HepG2 (cell line): ENCODE results near the gene ITGAV. TPM values are rescaled to one million over a fixed set of nuclear protein-coding genes. Genes with fewer than 3 reads are reported as not detected.

Experiments used
- AFF4 ChIP-seq: sonication (generic); formaldehyde crosslinking; IDR thresholded peaks from 2 replicates; pipeline ENCODE4 v1.4.0; 2020; ENCODE audit warnings: missing genetic modification reagents
- ATF5 ChIP-seq: sonication (generic); formaldehyde crosslinking; IDR thresholded peaks from 2 replicates; pipeline ENCODE4 v1.4.0; 2020; ENCODE audit warnings: mild to moderate bottlenecking, low read depth, missing genetic modification reagents
- FOSL1 ChIP-seq: sonication (generic); formaldehyde crosslinking; IDR thresholded peaks from 2 replicates; pipeline ENCODE4 v1.9.0; 2021; ENCODE audit warnings: missing genetic modification reagents, borderline replicate concordance
- NFATC3 ChIP-seq: sonication (generic); formaldehyde crosslinking; IDR thresholded peaks from 2 replicates; pipeline ENCODE4 v1.5.1; 2020; ENCODE audit warnings: mild to moderate bottlenecking, missing genetic modification reagents
- NR2F6 ChIP-seq, 2 experiments: IDR thresholded peaks; 2 replicates each; pipeline ENCODE4 v1.6.1; 2016; ENCODE audit warnings: antibody characterized with exemption in 1 of 2, mild to moderate bottlenecking in 1 of 2
- PHF21A ChIP-seq: sonication (generic); formaldehyde crosslinking; IDR thresholded peaks from 2 replicates; pipeline ENCODE4 v1.5.0; 2020; ENCODE audit warnings: mild to moderate bottlenecking, missing genetic modification reagents
- SYNCRIP ChIP-seq: fragments of 200-400 bp; formaldehyde crosslinking; IDR thresholded peaks from 2 replicates; pipeline ENCODE4 v1.6.1; 2018; ENCODE audit warnings: mild to moderate bottlenecking, low read depth, low read length; ENCODE audit not compliant: insufficient read depth
- TSC22D2 ChIP-seq: sonication (generic); formaldehyde crosslinking; IDR thresholded peaks from 2 replicates; pipeline ENCODE4 v1.5.1; 2020; ENCODE audit warnings: missing genetic modification reagents, mild to moderate bottlenecking, borderline replicate concordance
- YY1 ChIP-seq: IDR thresholded peaks from 2 replicates; pipeline ENCODE4 v1.6.1; 2011; ENCODE audit warnings: low read length, low read depth, moderate library complexity, mild to moderate bottlenecking; ENCODE audit not compliant: insufficient read depth, insufficient replicate concordance
- ZBTB40 ChIP-seq, 2 experiments: fragments of 450-650 bp in 1 of 2; sonication (generic) in 1 of 2; formaldehyde crosslinking in 1 of 2; IDR thresholded peaks; 2 replicates each; pipeline versions ENCODE4 v1.6.1 to v1.8.0; 2016 to 2022; ENCODE audit warnings: antibody characterized with exemption in 1 of 2, mild to moderate bottlenecking in 1 of 2, missing genetic modification reagents in 1 of 2
- ZFX ChIP-seq: sonication (generic); formaldehyde crosslinking; IDR thresholded peaks from 2 replicates; pipeline ENCODE4 v1.4.0; 2020; ENCODE audit warnings: mild to moderate bottlenecking, low read depth, missing genetic modification reagents, moderate library complexity
- ZNF274 ChIP-seq: sonication (generic); formaldehyde crosslinking; IDR thresholded peaks from 2 replicates; pipeline ENCODE4 v1.5.1; 2020; ENCODE audit warnings: mild to moderate bottlenecking, missing genetic modification reagents
- ZNF292 ChIP-seq: sonication (generic); formaldehyde crosslinking; IDR thresholded peaks from 2 replicates; pipeline ENCODE4 v1.8.1; 2022; ENCODE audit warnings: mild to moderate bottlenecking, low read depth, missing genetic modification reagents, borderline replicate concordance
- ZNF441 ChIP-seq: sonication (generic); formaldehyde crosslinking; IDR thresholded peaks from 2 replicates; pipeline ENCODE4 v1.7.0; 2021; ENCODE audit warnings: missing genetic modification reagents, borderline replicate concordance
- ZNF446 ChIP-seq: sonication (generic); formaldehyde crosslinking; IDR thresholded peaks from 2 replicates; pipeline ENCODE4 v1.5.0; 2020; ENCODE audit warnings: mild to moderate bottlenecking, missing genetic modification reagents
- ZNF530 ChIP-seq: sonication (generic); formaldehyde crosslinking; IDR thresholded peaks from 2 replicates; pipeline ENCODE4 v1.5.0; 2020; ENCODE audit warnings: low read depth, mild to moderate bottlenecking, missing genetic modification reagents
- polyA plus RNA-seq, 8 experiments: library from polyadenylated mRNA; depleted of rRNA in 3 of 8; stranded (reverse) in 7 of 8; unstranded in 1 of 8; fragments of >200 nt; fragmentation: Illumina TruSeq in 4 of 8; extraction: Trizol in 4 of 8; gene quantifications; 2 replicates each; pipeline versions ENCODE4 v1.2.1 to v1.2.3, GENCODE V29; 2011 to 2016; ENCODE audit warnings: low read depth in 4 of 8, missing spikeins in 1 of 8, mixed read lengths in 1 of 8; ENCODE audit not compliant: insufficient read depth in 1 of 8
- total RNA-seq, 5 experiments: library from RNA; depleted of rRNA; stranded (reverse); fragments of >200 nt; fragmentation: Illumina TruSeq; extraction: Trizol; gene quantifications; 2 replicates each; pipeline ENCODE4 v1.2.3, GENCODE V29; 2016; ENCODE audit warnings: low read depth in 1 of 5

Gene ITGAV
- total and polyA plus RNA-seq, 2 of the 13 experiments (the other 11 are each of a cell fraction or from before 2014, with no cell fraction given) = 59.1 to 60.4 TPM

GRCh38 chr2:186575302-186575701 lies 14.6 kb upstream of the ITGAV start (continued):
- no peak for TF ChIP-seq NR2F6 (IDR thresholded peaks at IDR 0.05)
- TF ChIP-seq NR2F6 (CRISPR knock-in tag; IDR thresholded peaks at IDR 0.05) = no peak
- TF ChIP-seq SYNCRIP = no peak
- no peak for TF ChIP-seq ZNF441 (CRISPR knock-in tag)
- no peak for TF ChIP-seq ZNF530
- TF ChIP-seq YY1 = no peak
- no peak for TF ChIP-seq ZNF446 (CRISPR knock-in tag)
- TF ChIP-seq ZFX = no peak
- no peak for TF ChIP-seq ATF5 (CRISPR knock-in tag)
- peak; percentile 61; the same call in 1 of the 2 replicates for TF ChIP-seq PHF21A (CRISPR knock-in tag)
- no peak for TF ChIP-seq ZNF292
- no peak for TF ChIP-seq NFATC3 (CRISPR knock-in tag)
- TF ChIP-seq ZBTB40 (IDR thresholded peaks at IDR 0.05) = no peak
- TF ChIP-seq ZBTB40 (CRISPR knock-in tag; IDR thresholded peaks at IDR 0.05) = no peak
- TF ChIP-seq FOSL1 = peak; percentile 62; the same call in 1 of the 2 replicates
- TF ChIP-seq AFF4 (CRISPR knock-in tag) = no peak
- no peak for TF ChIP-seq TSC22D2 (CRISPR knock-in tag)
- no peak for TF ChIP-seq ZNF274 (CRISPR knock-in tag)
